Neural cell (in vitro differentiated cells): ENCODE measurements around the gene FARP1.

Source experiments
- CTCF ChIP-seq: fragments of 450-650 bp; IDR thresholded peaks from 2 replicates; pipeline ENCODE4 v1.5.1; 2014; ENCODE audit warnings: antibody characterized with exemption, mild to moderate bottlenecking, moderate library complexity; ENCODE audit not compliant: poor library complexity, severe bottlenecking
- EP300 ChIP-seq: fragments of 450-650 bp; conservative IDR thresholded peaks from 2 replicates; pipeline ENCODE4 v1.6.1; 2014; ENCODE audit warnings: antibody characterized with exemption, mild to moderate bottlenecking, moderate library complexity; ENCODE audit not compliant: poor library complexity, severe bottlenecking
- EZH2 ChIP-seq: fragments of 200-600, 300-800 bp; shearing (Covaris generic), sonication (generic); IDR thresholded peaks from 2 replicates; pipeline ENCODE4 v1.6.1; 2014; ENCODE audit warnings: antibody characterized with exemption, low read length, borderline replicate concordance, mild to moderate bottlenecking; ENCODE audit not compliant: insufficient read depth, poor library complexity, severe bottlenecking
- MXI1 ChIP-seq: fragments of 450-650 bp; conservative IDR thresholded peaks from 2 replicates; pipeline ENCODE4 v1.6.1; 2014; ENCODE audit warnings: antibody characterized with exemption, mild to moderate bottlenecking; ENCODE audit not compliant: poor library complexity, severe bottlenecking
- POLR2AphosphoS5 ChIP-seq: IDR thresholded peaks from 2 replicates; pipeline ENCODE4 v1.6.1; 2012
- RAD21 ChIP-seq: fragments of 450-650 bp; conservative IDR thresholded peaks from 2 replicates; pipeline ENCODE4 v1.6.1; 2014; ENCODE audit warnings: antibody characterized with exemption, mild to moderate bottlenecking, moderate library complexity
- REST ChIP-seq: IDR thresholded peaks from 2 replicates; pipeline ENCODE4 v1.6.1; 2012; ENCODE audit warnings: borderline replicate concordance
- TAF1 ChIP-seq: IDR thresholded peaks from 2 replicates; pipeline ENCODE4 v1.6.1; 2012; ENCODE audit warnings: low read depth

- no peak for TF ChIP-seq CTCF
- no peak for TF ChIP-seq REST
- no peak for TF ChIP-seq RAD21
- TF ChIP-seq EP300: no peak
- TF ChIP-seq MXI1: no peak
- TF ChIP-seq POLR2AphosphoS5: no peak
- no peak for TF ChIP-seq EZH2
- no peak for TF ChIP-seq TAF1
Observed at GRCh38 chr13:98240974-98241373, 98.1 kb downstream of the FARP1 start.
